Keratinocyte (primary cell): ENCODE data around the gene NAA16. TPM values are rescaled to one million over a fixed set of nuclear protein-coding genes. Genes with fewer than 3 reads are reported as not detected.
"Not testable (repeated sequence)": the region's sequence is repeated elsewhere in the genome, so short reads cannot be mapped to it uniquely, and the experiment has no call there.

Source experiments
- DNase-seq: peaks from one replicate; pipeline ENCODE4 v3.0.0-alpha.2; 2011; ENCODE audit warnings: low read depth, missing footprints, low spot score
- FAIRE-seq: peaks from 2 replicates; lab custom pipeline; 2011; peaks lifted over from hg19 to GRCh38; lab: Jason Lieb, UNC
- H2AFZ ChIP-seq: 2 replicates; pipeline ENCODE4 v1.6.0; 2012; ENCODE audit warnings: low read length, control low read depth, inconsistent platforms; ENCODE audit not compliant: control insufficient read depth
- H3K27ac ChIP-seq: 2 replicates; pipeline ENCODE4 v1.5.1; 2011; ENCODE audit warnings: low read length; ENCODE audit not compliant: control insufficient read depth, insufficient read depth
- H3K27me3 ChIP-seq: 3 replicates; pipeline ENCODE4 v1.6.0; 2011; ENCODE audit warnings: low read length; ENCODE audit not compliant: control insufficient read depth, insufficient read depth; ENCODE audit errors: extremely low read depth
- H3K36me3 ChIP-seq, 2 experiments: 2 replicates in 1 of 2; 3 replicates in 1 of 2; pipeline ENCODE4 v1.5.1; 2011; ENCODE audit warnings: low read length in 2 of 2, mild to moderate bottlenecking in 1 of 2; ENCODE audit not compliant: control insufficient read depth in 2 of 2, insufficient read depth in 2 of 2; ENCODE audit errors: extremely low read depth in 1 of 2
- H3K4me1 ChIP-seq: 3 replicates; pipeline ENCODE4 v1.5.1; 2011; ENCODE audit warnings: low read length; ENCODE audit not compliant: control insufficient read depth, insufficient read depth; ENCODE audit errors: extremely low read depth
- H3K4me2 ChIP-seq: 3 replicates; pipeline ENCODE4 v1.6.0; 2011; ENCODE audit warnings: low read depth, low read length; ENCODE audit not compliant: control insufficient read depth, insufficient read depth; ENCODE audit errors: extremely low read depth
- H3K4me3 ChIP-seq, 3 experiments: fragments of 200-600 bp in 1 of 3; sonication (generic) in 1 of 3; 2 replicates in 2 of 3; 3 replicates in 1 of 3; pipeline ENCODE4 v1.5.1; 2011 to 2016; ENCODE audit warnings: low read length in 3 of 3, mild to moderate bottlenecking in 3 of 3, control low read depth in 2 of 3, inconsistent platforms in 1 of 3, low read depth in 1 of 3, mixed read lengths in 1 of 3, mixed run types in 1 of 3, moderate library complexity in 1 of 3; ENCODE audit not compliant: control insufficient read depth in 2 of 3, insufficient read depth in 2 of 3; ENCODE audit errors: extremely low read depth in 1 of 3
- H3K79me2 ChIP-seq: 2 replicates; pipeline ENCODE4 v1.6.0; 2012; ENCODE audit warnings: low read length; ENCODE audit not compliant: control insufficient read depth, insufficient read depth
- H3K9ac ChIP-seq: 3 replicates; pipeline ENCODE4 v1.6.0; 2011; ENCODE audit warnings: low read length; ENCODE audit not compliant: control insufficient read depth, insufficient read depth; ENCODE audit errors: extremely low read depth
- H3K9me1 ChIP-seq: 3 replicates; pipeline ENCODE4 v1.6.0; 2011; ENCODE audit warnings: low read length; ENCODE audit not compliant: control insufficient read depth, insufficient read depth; ENCODE audit errors: extremely low read depth
- H3K9me3 ChIP-seq: 2 replicates; pipeline ENCODE4 v1.5.1; 2012; ENCODE audit warnings: low read depth, low read length; ENCODE audit not compliant: control insufficient read depth
- H4K20me1 ChIP-seq: 3 replicates; pipeline ENCODE4 v1.6.0; 2011; ENCODE audit warnings: low read length; ENCODE audit not compliant: control insufficient read depth, insufficient read depth; ENCODE audit errors: extremely low read depth
- CTCF ChIP-seq, 3 experiments: IDR thresholded peaks in 1 of 3; conservative IDR thresholded peaks in 1 of 3; optimal IDR thresholded peaks in 1 of 3; 2 replicates in 2 of 3; 3 replicates in 1 of 3; pipeline versions ENCODE3 to v1.5.1; 2011; ENCODE audit warnings: low read length in 3 of 3, mild to moderate bottlenecking in 3 of 3, moderate library complexity in 2 of 3, control low read depth in 1 of 3, inconsistent platforms in 1 of 3; ENCODE audit not compliant: insufficient read depth in 2 of 3; ENCODE audit errors: extremely low read depth in 1 of 3
- EZH2 ChIP-seq: IDR thresholded peaks from one replicate; pipeline ENCODE4 v1.6.1; 2012; ENCODE audit warnings: inconsistent platforms, mild to moderate bottlenecking, low read length, moderate library complexity
- dilution Hi-C: fragments of 300-500 bp; cut with MboI; formaldehyde crosslinking; loops from one replicate; pipeline ENCODE4 v1.7.0; 2020; ENCODE audit warnings: low sequenced_read_pairs; ENCODE audit not compliant: extremely low pct_ligation_motif_present
- polyA plus RNA-seq, 5 experiments: library from polyadenylated mRNA; depleted of rRNA in 3 of 5; stranded (reverse) in 3 of 5; stranded (forward) in 1 of 5; unstranded in 1 of 5; fragments of >200 nt; gene quantifications; 1 replicate in 1 of 5; 2 replicates in 3 of 5; 3 replicates in 1 of 5; pipeline versions ENCODE4 v1.2.1 to v1.2.3, GENCODE V29; 2011 to 2012; ENCODE audit warnings: missing spikeins in 2 of 5, low read depth in 1 of 5, low replicate concordance in 1 of 5

Gene NAA16
- polyA plus RNA-seq, 1 donor (not counting 4 experiments of a cell fraction or from before 2014, with no cell fraction given), result 12.0 TPM

DNA sequence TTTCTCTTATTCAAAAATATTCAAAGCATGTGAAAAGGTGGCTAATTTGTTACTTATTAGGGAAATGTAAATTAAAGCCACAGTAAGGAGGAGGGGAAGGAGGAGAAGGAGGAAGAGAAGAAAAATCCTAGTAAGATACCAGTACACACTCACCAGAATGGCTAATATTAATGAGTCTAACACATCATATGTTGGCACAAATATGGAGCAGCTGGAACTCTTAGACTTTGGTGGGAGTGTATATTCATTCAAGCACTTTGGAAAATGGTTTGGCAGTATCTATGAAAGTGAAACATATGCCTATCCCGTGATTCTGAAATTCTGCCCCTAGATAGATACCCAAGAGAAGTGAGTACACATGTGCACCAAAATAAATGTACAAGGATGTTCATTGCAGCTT is 108.1 kb downstream of the NAA16 start:
- dilution Hi-C loops, result no loop called here
- no peak overlapping the region for H3K27ac ChIP-seq
- H3K27me3 ChIP-seq, result no peaks in the 10 kb centered on the region
- no peak overlapping the region for H3K4me3 ChIP-seq
- DNase-seq (no peak), FAIRE-seq (no peak)
- H4K20me1 ChIP-seq, result no peaks in the 10 kb centered on the region
- no peak overlapping the region for H3K9ac ChIP-seq
- no peak overlapping the region for H2AFZ ChIP-seq
- no peak overlapping the region for H3K4me2 ChIP-seq
- H3K4me1 ChIP-seq, result peaks cover 3% of the 10 kb centered on the region
- H3K36me3 ChIP-seq, result no peaks in the 10 kb centered on the region
- TF ChIP-seq EZH2 (no peak), CTCF (optimal IDR thresholded peaks at IDR 0.05 in 1 of 3, IDR thresholded peaks at IDR 0.05 in 1 of 3, conservative IDR thresholded peaks at IDR 0.05 in 1 of 3; ENCODE audit: extremely low read depth in 1 of 3, insufficient read depth in 2 of 3, low read length in 3 of 3) (no peak)
- H3K79me2 ChIP-seq, result no peaks in the 10 kb centered on the region
- no peaks in the 10 kb centered on the region for H3K9me1 ChIP-seq
- no peaks in the 10 kb centered on the region for H3K9me3 ChIP-seq

- dilution Hi-C loops, result no loop called here
- no peaks in the 10 kb centered on the region for H3K27me3 ChIP-seq
- no peak for DNase-seq
These were observed 109.1 kb downstream of the NAA16 start for GRCh38 chr13:41420146-41420545.

DNA sequence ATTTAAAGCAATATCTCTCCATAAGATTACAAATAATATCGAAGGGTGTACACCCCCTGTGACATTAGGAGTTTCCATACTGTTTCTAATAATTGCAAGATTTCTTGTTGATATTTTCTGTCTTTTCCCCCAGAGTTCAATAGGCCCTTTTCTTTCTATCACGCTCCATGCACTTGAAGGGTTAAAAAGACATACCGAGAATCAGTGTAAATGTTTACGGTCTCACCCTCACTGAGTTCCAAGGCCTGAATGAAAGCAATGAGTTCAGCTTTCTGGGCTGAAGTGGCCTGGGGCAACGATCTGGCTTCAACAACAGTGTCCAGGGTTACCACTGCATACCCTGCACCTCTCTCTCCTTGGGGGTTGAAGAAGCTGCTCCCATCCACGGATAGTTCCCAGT is 110.3 kb downstream of the NAA16 start:
- H2AFZ ChIP-seq, dilution Hi-C loops, H3K4me2 ChIP-seq, H3K36me3 ChIP-seq, H3K9me1 ChIP-seq, H3K79me2 ChIP-seq, H3K4me3 ChIP-seq, H3K9me3 ChIP-seq, H3K9ac ChIP-seq, H3K27me3 ChIP-seq, H3K4me1 ChIP-seq, H3K27ac ChIP-seq, H4K20me1 ChIP-seq, FAIRE-seq, DNase-seq: not testable (repeated sequence)

More at GRCh38 chr13:41420146-41420545, 109.1 kb downstream of the NAA16 start:
- no peak overlapping the region for H3K4me3 ChIP-seq
- no peak for FAIRE-seq
- H3K36me3 ChIP-seq, result no peaks in the 10 kb centered on the region
- H3K4me2 ChIP-seq, result no peak overlapping the region
- H3K27ac ChIP-seq, result no peak overlapping the region
- no peak overlapping the region for H2AFZ ChIP-seq
- H3K9me3 ChIP-seq, result no peaks in the 10 kb centered on the region
- H3K4me1 ChIP-seq, result peaks cover 3% of the 10 kb centered on the region
- H3K9me1 ChIP-seq, result no peaks in the 10 kb centered on the region
- TF ChIP-seq EZH2, result no peak
- no peak for TF ChIP-seq CTCF (optimal IDR thresholded peaks at IDR 0.05 in 1 of 3, IDR thresholded peaks at IDR 0.05 in 1 of 3, conservative IDR thresholded peaks at IDR 0.05 in 1 of 3; ENCODE audit: extremely low read depth in 1 of 3, insufficient read depth in 2 of 3, low read length in 3 of 3)
- H4K20me1 ChIP-seq, result no peaks in the 10 kb centered on the region
- no peak overlapping the region for H3K9ac ChIP-seq
- H3K79me2 ChIP-seq, result no peaks in the 10 kb centered on the region

DNA sequence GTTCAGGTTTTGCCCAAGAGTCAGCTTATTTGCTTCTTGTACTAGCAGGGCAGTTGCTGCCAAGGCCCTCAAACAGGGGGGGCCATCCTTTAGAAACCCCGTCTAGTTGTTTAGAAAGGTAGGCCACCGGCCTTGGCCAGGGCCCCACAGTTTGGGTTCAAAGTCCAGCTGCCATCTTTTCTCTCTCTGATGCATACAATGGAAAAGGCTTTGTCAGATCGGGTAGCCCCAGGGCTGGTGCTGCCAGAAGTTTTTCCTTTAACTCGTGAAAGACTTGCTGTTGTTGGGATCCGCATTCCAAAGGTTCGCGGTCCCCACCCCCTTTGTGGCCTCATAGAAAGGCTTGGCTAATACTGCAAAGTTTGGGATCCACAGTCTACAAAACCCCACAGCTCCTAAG is 110.9 kb downstream of the NAA16 start:
- H3K4me1 ChIP-seq, H4K20me1 ChIP-seq, H3K36me3 ChIP-seq, H3K9ac ChIP-seq, H3K27me3 ChIP-seq, DNase-seq, H3K4me2 ChIP-seq, dilution Hi-C loops, H3K9me3 ChIP-seq, H3K79me2 ChIP-seq, H3K9me1 ChIP-seq, H2AFZ ChIP-seq, H3K27ac ChIP-seq, H3K4me3 ChIP-seq, FAIRE-seq: not testable (repeated sequence)
